Endothelial cell of umbilical vein (primary cell): ENCODE results near the gene GOLGA1. TPM values are rescaled to one million over a fixed set of nuclear protein-coding genes. Genes with fewer than 3 reads are reported as not detected.

ENCODE experiments used
- BruUV-seq: library from RNA; stranded (reverse); fragments of 400-500 nt; replicated peaks from 2 replicates; lab custom pipeline; 2021; lab: Mats Ljungman, UMichigan
- CTCF ChIA-PET: fragments of 300-600, 350-600 bp; sonication (Branson Sonifier 250); formaldehyde crosslinking; loops from one replicate; lab custom pipeline; 2021; ENCODE audit warnings: antibody characterized with exemption, inconsistent platforms; lab: Charles Lee
- POLR2A ChIA-PET: fragments of 300-600, 350-600 bp; sonication (Branson Sonifier 250); formaldehyde crosslinking; loops from one replicate; lab custom pipeline; 2021; ENCODE audit warnings: antibody characterized with exemption, inconsistent platforms; lab: Charles Lee
- DNase-seq: peaks from one replicate; pipeline ENCODE4 v3.0.0-alpha.2; 2011; ENCODE audit warnings: low read depth, low spot score
- FAIRE-seq: peaks from 2 replicates; lab custom pipeline; 2011; peaks lifted over from hg19 to GRCh38; lab: Jason Lieb, UNC
- H2AFZ ChIP-seq: 2 replicates; pipeline ENCODE4 v1.6.0; 2012; ENCODE audit warnings: low read depth, low read length, control low read depth, inconsistent platforms
- H3K27ac ChIP-seq: 2 replicates; pipeline ENCODE4 v1.5.1; 2011; ENCODE audit warnings: low read depth, mild to moderate bottlenecking, control low read depth, low read length, moderate library complexity; ENCODE audit not compliant: insufficient read depth
- H3K27me3 ChIP-seq, 2 experiments: 2 replicates each; pipeline versions ENCODE4 v1.6.0 to v1.6.1; 2011; ENCODE audit warnings: low read length in 2 of 2, mixed read lengths in 1 of 2; ENCODE audit not compliant: control insufficient read depth in 2 of 2, insufficient read depth in 2 of 2
- H3K36me3 ChIP-seq, 2 experiments: 2 replicates in 1 of 2; 3 replicates in 1 of 2; pipeline ENCODE4 v1.5.1; 2011; ENCODE audit warnings: low read length in 2 of 2, mild to moderate bottlenecking in 1 of 2, moderate library complexity in 1 of 2; ENCODE audit not compliant: control insufficient read depth in 2 of 2, insufficient read depth in 2 of 2; ENCODE audit errors: extremely low read depth in 1 of 2
- H3K4me1 ChIP-seq: 3 replicates; pipeline ENCODE4 v1.5.1; 2011; ENCODE audit warnings: mild to moderate bottlenecking, low read length; ENCODE audit not compliant: control insufficient read depth, insufficient read depth; ENCODE audit errors: extremely low read depth
- H3K4me2 ChIP-seq: 2 replicates; pipeline ENCODE4 v1.6.1; 2011; ENCODE audit warnings: low read length, control low read depth, mixed read lengths; ENCODE audit not compliant: insufficient read depth
- H3K4me3 ChIP-seq, 3 experiments: fragments of 200-600 bp in 1 of 3; sonication (generic), shearing (Covaris generic) in 1 of 3; replicated peaks in 1 of 3; 2 replicates each; pipeline ENCODE4 v1.5.1; 2011 to 2016; ENCODE audit warnings: control low read depth in 3 of 3, low read length in 3 of 3, mild to moderate bottlenecking in 2 of 3, inconsistent platforms in 1 of 3, low read depth in 1 of 3, moderate library complexity in 1 of 3; ENCODE audit not compliant: insufficient read depth in 1 of 3
- H3K79me2 ChIP-seq: 2 replicates; pipeline ENCODE4 v1.6.0; 2012; ENCODE audit warnings: low read length, inconsistent platforms; ENCODE audit not compliant: control insufficient read depth, insufficient read depth
- H3K9ac ChIP-seq: replicated peaks from 2 replicates; pipeline ENCODE3; 2011; ENCODE audit warnings: low read length, control low read depth; ENCODE audit not compliant: insufficient read depth; ENCODE audit errors: extremely low read depth
- H3K9me1 ChIP-seq: replicated peaks from 3 replicates; pipeline ENCODE4 v1.6.0; 2011; ENCODE audit warnings: mild to moderate bottlenecking, low read length; ENCODE audit not compliant: control insufficient read depth, insufficient read depth; ENCODE audit errors: extremely low read depth
- H3K9me3 ChIP-seq: replicated peaks from 2 replicates; pipeline ENCODE4 v1.5.1; 2012; ENCODE audit warnings: low read length, inconsistent platforms; ENCODE audit not compliant: control insufficient read depth, insufficient read depth
- H4K20me1 ChIP-seq: replicated peaks from 2 replicates; pipeline ENCODE3; 2011; ENCODE audit warnings: mild to moderate bottlenecking, low read length; ENCODE audit not compliant: control insufficient read depth, insufficient read depth; ENCODE audit errors: extremely low read depth
- CTCF ChIP-seq, 2 donors: IDR thresholded peaks; 1 replicate in 1 of 2; 2 replicates in 1 of 2; pipeline ENCODE4 v1.5.1; 2011; ENCODE audit warnings: low read length in 2 of 2, mild to moderate bottlenecking in 2 of 2, moderate library complexity in 2 of 2, control low read depth in 1 of 2, inconsistent platforms in 1 of 2, low read depth in 1 of 2; ENCODE audit not compliant: insufficient read depth in 1 of 2; ENCODE audit errors: extremely low read depth in 1 of 2
- EZH2 ChIP-seq: IDR thresholded peaks from 2 replicates; pipeline ENCODE4 v1.6.1; 2012; ENCODE audit warnings: borderline replicate concordance, low read depth, mild to moderate bottlenecking, moderate library complexity, low read length, inconsistent platforms; ENCODE audit not compliant: severe bottlenecking
- FOS ChIP-seq: IDR thresholded peaks from 2 replicates; pipeline ENCODE4 v1.6.1; 2011; ENCODE audit warnings: mild to moderate bottlenecking, low read length, moderate library complexity, borderline replicate concordance; ENCODE audit not compliant: insufficient read depth
- GATA2 ChIP-seq: IDR thresholded peaks from 2 replicates; pipeline ENCODE4 v1.7.0; 2011; ENCODE audit warnings: low read depth, mild to moderate bottlenecking, moderate library complexity, mixed read lengths, low read length; ENCODE audit not compliant: insufficient read length, insufficient read depth
- JUN ChIP-seq: IDR thresholded peaks from 2 replicates; pipeline ENCODE4 v1.6.1; 2011; ENCODE audit warnings: borderline replicate concordance, low read depth; ENCODE audit not compliant: insufficient read length, insufficient read depth
- MAX ChIP-seq: IDR thresholded peaks from 2 replicates; pipeline ENCODE4 v1.6.1; 2011; ENCODE audit not compliant: insufficient read depth, insufficient read length
- MYC ChIP-seq: IDR thresholded peaks from one replicate; pipeline ENCODE4 v1.6.1; 2011; ENCODE audit warnings: mild to moderate bottlenecking, low read depth, low read length
- POLR2A ChIP-seq: IDR thresholded peaks from 2 replicates; pipeline ENCODE4 v1.6.1; 2012; ENCODE audit warnings: low read depth, mild to moderate bottlenecking, control low read depth, low read length
- POLR2AphosphoS5 ChIP-seq: IDR thresholded peaks from 2 replicates; pipeline ENCODE4 v1.6.1; 2012; ENCODE audit warnings: low read depth, mild to moderate bottlenecking, control low read depth, low read length, moderate library complexity; ENCODE audit not compliant: insufficient read depth
- dilution Hi-C: fragments of 300-500 bp; cut with MboI; formaldehyde crosslinking; loops from one replicate; pipeline ENCODE4 v1.15.0; 2019; ENCODE audit warnings: low sequenced_read_pairs; ENCODE audit not compliant: extremely low pct_ligation_motif_present
- intact Hi-C: fragments of 100-400 bp; cut with micrococcal nuclease; formaldehyde crosslinking; loops from one replicate; pipeline ENCODE4 v1.10.0; 2022
- polyA plus RNA-seq, 4 experiments: library from polyadenylated mRNA; depleted of rRNA in 3 of 4; stranded (reverse) in 3 of 4; unstranded in 1 of 4; fragments of >200 nt; gene quantifications; 2 replicates each; pipeline versions ENCODE4 v1.2.1 to v1.2.3, GENCODE V29; 2011 to 2012; ENCODE audit warnings: missing spikeins in 1 of 4
- total RNA-seq: library from RNA; stranded (reverse); gene quantifications from 2 replicates; pipeline ENCODE4 v1.2.3, GENCODE V29; 2021

GOLGA1 gene
- total and polyA plus RNA-seq, 2 donors (not counting 3 experiments of a cell fraction or from before 2014, with no cell fraction given), result 13.1 to 19.9 TPM

GRCh38 chr9:124882231-124882630, 58.7 kb downstream of the GOLGA1 start:
- Histone ChIP-seq H2AFZ (no peak overlapping the region), H3K4me1 (no peaks in the 10 kb centered on the region), H3K9ac (no peak overlapping the region), H3K4me2 (no peak overlapping the region), H3K36me3 (peaks cover 14 to 34% of the 10 kb centered on the region in 2 experiments), H3K4me3 (no peak overlapping the region), H3K79me2 (no peaks in the 10 kb centered on the region), H3K9me1 (no peaks in the 10 kb centered on the region), H3K27me3 (no peaks in the 10 kb centered on the region), H3K9me3 (no peaks in the 10 kb centered on the region), H3K27ac (no peak overlapping the region), H4K20me1 (no peaks in the 10 kb centered on the region)
- FAIRE-seq (no peak), DNase-seq (no peak)
- POLR2A ChIA-PET, result no interaction called here
- CTCF ChIA-PET, result interaction anchor here (1.3 kb wide), 1 partner anchor 12 kb away, joined by 6 read pairs; no protein-coding TSS in a partner anchor
- no TSS peak for BruUV-seq
- intact Hi-C loops, result no loop called here
- TF ChIP-seq EZH2 (no peak), FOS (no peak), POLR2AphosphoS5 (no peak), POLR2A (no peak), GATA2 (no peak), JUN (no peak), MYC (no peak), MAX (no peak), CTCF (IDR thresholded peaks at IDR 0.05; ENCODE audit: extremely low read depth in 1 of 2, insufficient read depth in 1 of 2, low read depth in 1 of 2, low read length in 2 of 2) (no peak)
- dilution Hi-C loops, result no loop called here
